Stimulated activated CD8-positive, alpha-beta memory T cell treated with anti-CD3 and anti-CD28 coated beads, Interleukin-15, amount 100 ng/mL, for 1 hour (primary cell): ENCODE measurements around the gene PER2.
A peak's percentile ranks its signal among the peaks of the same experiment; 100 is the strongest.

Experiments used
- DNase-seq: peaks from one replicate; pipeline ENCODE4 v3.0.0-alpha.2; 2020; ENCODE audit warnings: low read depth

The PER2 gene

GRCh38 chr2:238226698-238227586, 61.5 kb downstream of the PER2 start:
- no peak for DNase-seq

GRCh38 chr2:238225911-238226697, 62.3 kb downstream of the PER2 start:
- DNase-seq, result no peak

GRCh38 chr2:238225121-238225520, 63.3 kb downstream of the PER2 start:
- DNase-seq, result no peak

- no peak for DNase-seq
Measured at GRCh38 chr2:238224356-238225035, 63.9 kb downstream of the PER2 start.

GRCh38 chr2:238220892-238221521, 67.4 kb downstream of the PER2 start:
- DNase-seq, result no peak

GRCh38 chr2:238220274-238220891, 68.0 kb downstream of the PER2 start:
- no peak for DNase-seq

GRCh38 chr2:238216651-238217184, 71.7 kb downstream of the PER2 start:
- no peak for DNase-seq

- DNase-seq, result no peak
Measured at GRCh38 chr2:238207006-238207405, 81.4 kb downstream of the PER2 start.

GRCh38 chr2:238203973-238204683, 84.3 kb downstream of the PER2 start:
- DNase-seq, result no peak

- peak; percentile 76 for DNase-seq
Measured at GRCh38 chr2:238203094-238203972, 85.1 kb downstream of the PER2 start, which contains the start of gene ILKAP. Gene ILKAP, minus strand, starts transcription at chr2:238203695. Its CDS starts 142 bp downstream, at chr2:238203553.

GRCh38 chr2:238202326-238203093, 85.9 kb downstream of the PER2 start:
- no peak for DNase-seq
